Lower lobe of right lung (tissue), 2 donors: ENCODE results near the gene SLC16A5. TPM values are rescaled to one million over a fixed set of nuclear protein-coding genes. Genes with fewer than 3 reads are reported as not detected.

Source experiments
- ATAC-seq, 2 donors: fragments of 200-7000 bp; cut with Tn5 transposase; one replicate each; pipeline ENCODE4 v1.9.1; 2020 to 2022; ENCODE audit warnings: mild to moderate bottlenecking in 2 of 2, moderate library complexity in 2 of 2
- DNase-seq: peaks from one replicate; pipeline ENCODE4 v3.0.0-alpha.2; 2020
- H3K27ac ChIP-seq: fragments of 200-600 bp; one replicate; pipeline ENCODE4 v1.8.0; 2022
- H3K27me3 ChIP-seq: fragments of 200-600 bp; one replicate; pipeline ENCODE4 v1.8.0; 2022; ENCODE audit warnings: low read depth
- H3K36me3 ChIP-seq: fragments of 200-600 bp; one replicate; pipeline ENCODE4 v1.8.0; 2022; ENCODE audit warnings: mild to moderate bottlenecking
- H3K4me1 ChIP-seq: fragments of 200-600 bp; one replicate; pipeline ENCODE4 v1.8.0; 2022
- H3K4me3 ChIP-seq: fragments of 200-600 bp; one replicate; pipeline ENCODE4 v1.8.0; 2022; ENCODE audit warnings: mild to moderate bottlenecking
- H3K9me3 ChIP-seq: fragments of 200-600 bp; one replicate; pipeline ENCODE4 v1.8.0; 2022
- intact Hi-C: fragments of 100-400 bp; cut with DNase I; formaldehyde crosslinking; loops from one replicate; pipeline ENCODE4 v1.11.0; 2022
- total RNA-seq: library from RNA; stranded (reverse); fragmentation: NEBNext Ultra II Directional; extraction: Animal tissue kit (Norgen Biotek cat#: 25700); gene quantifications from one replicate; pipeline ENCODE4 v1.2.1, GENCODE V29; 2021
- TF ChIP-seq, protein P1 (sequence below): fragments of 200-600 bp; IDR thresholded peaks from one replicate; pipeline ENCODE4 v1.8.0; 2022; ENCODE audit warnings: antibody characterized with exemption, mild to moderate bottlenecking
- donor health status: DM: no; HTN: yes; CAD: no; lungs with severe emphysema.

The SLC16A5 gene
- total RNA-seq, 1 donor from 2014 or later = 32.3 TPM

DNA sequence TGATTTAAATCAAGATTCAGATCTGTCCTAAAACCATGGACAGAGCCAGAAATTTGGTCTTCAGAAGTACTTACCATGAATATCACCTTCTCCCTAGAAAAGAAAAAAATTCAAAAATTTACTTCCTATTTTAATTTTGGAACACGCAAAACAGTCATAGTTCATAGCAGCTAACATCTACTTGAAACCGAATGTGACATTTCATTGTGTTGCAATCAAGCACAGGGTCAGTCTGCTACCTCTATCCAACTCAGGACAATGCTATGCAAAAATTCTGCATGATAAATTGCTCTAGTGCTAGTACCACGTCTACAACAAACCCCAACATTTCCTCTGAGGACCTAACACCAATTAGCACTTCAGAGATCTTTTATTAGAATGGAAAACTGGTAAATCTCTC, 58.8 kb downstream of the SLC16A5 start:
- no peak overlapping the region for H3K4me3 ChIP-seq
- H3K27me3 ChIP-seq = no peaks in the 10 kb centered on the region
- H3K36me3 ChIP-seq = peaks cover 49% of the 10 kb centered on the region
- H3K4me1 ChIP-seq = no peaks in the 10 kb centered on the region
- no peaks in the 10 kb centered on the region for H3K9me3 ChIP-seq
- DNase-seq (no peak), ATAC-seq (peak; percentile 52 to 63)
- intact Hi-C loops = no loop called here
- H3K27ac ChIP-seq = peak overlapping the region; percentile 46
- TF ChIP-seq, protein P1, sequence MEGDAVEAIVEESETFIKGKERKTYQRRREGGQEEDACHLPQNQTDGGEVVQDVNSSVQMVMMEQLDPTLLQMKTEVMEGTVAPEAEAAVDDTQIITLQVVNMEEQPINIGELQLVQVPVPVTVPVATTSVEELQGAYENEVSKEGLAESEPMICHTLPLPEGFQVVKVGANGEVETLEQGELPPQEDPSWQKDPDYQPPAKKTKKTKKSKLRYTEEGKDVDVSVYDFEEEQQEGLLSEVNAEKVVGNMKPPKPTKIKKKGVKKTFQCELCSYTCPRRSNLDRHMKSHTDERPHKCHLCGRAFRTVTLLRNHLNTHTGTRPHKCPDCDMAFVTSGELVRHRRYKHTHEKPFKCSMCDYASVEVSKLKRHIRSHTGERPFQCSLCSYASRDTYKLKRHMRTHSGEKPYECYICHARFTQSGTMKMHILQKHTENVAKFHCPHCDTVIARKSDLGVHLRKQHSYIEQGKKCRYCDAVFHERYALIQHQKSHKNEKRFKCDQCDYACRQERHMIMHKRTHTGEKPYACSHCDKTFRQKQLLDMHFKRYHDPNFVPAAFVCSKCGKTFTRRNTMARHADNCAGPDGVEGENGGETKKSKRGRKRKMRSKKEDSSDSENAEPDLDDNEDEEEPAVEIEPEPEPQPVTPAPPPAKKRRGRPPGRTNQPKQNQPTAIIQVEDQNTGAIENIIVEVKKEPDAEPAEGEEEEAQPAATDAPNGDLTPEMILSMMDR = no peak

DNA sequence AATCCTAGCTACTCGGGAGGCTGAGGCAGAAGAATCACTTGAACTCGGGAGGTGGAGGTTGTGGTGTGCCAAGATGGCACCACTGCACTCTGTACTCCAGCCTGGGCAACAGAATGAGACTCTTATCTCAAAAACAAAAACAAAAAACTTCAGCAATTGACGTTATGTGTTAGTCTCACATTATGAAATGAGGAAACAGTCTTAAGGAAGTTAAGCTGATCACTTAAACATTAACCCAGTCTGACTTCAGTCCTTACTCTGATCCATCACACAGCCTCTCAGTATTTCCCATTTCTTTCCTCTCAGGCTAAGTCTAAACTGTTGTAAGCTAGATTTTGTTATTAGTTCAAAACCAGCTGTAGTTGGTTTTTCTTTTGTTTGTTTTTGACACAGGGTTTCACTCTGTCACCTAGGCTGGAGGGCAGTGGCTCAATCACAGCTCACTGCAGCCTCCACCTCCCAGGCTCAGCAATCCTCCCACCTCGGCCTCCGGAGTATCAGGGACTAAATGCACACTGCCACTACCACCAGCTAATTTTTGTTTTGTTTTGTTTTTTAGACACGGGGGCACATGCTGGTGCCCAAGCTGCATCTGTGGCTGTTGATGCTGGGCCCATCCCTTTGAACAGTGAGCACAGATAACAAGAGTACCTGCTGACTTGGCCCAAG, 60.3 kb downstream of the SLC16A5 start:
- H3K27me3 ChIP-seq = no peaks in the 10 kb centered on the region
- DNase-seq (no peak), ATAC-seq (peak; percentile 67 to 74)
- peak overlapping the region; percentile 53 for H3K27ac ChIP-seq
- no peaks in the 10 kb centered on the region for H3K9me3 ChIP-seq
- H3K4me1 ChIP-seq = peaks cover 6% of the 10 kb centered on the region
- intact Hi-C loops = no loop called here
- peaks cover 44% of the 10 kb centered on the region for H3K36me3 ChIP-seq
- H3K4me3 ChIP-seq = no peak overlapping the region
- TF ChIP-seq, protein P1 = no peak

DNA sequence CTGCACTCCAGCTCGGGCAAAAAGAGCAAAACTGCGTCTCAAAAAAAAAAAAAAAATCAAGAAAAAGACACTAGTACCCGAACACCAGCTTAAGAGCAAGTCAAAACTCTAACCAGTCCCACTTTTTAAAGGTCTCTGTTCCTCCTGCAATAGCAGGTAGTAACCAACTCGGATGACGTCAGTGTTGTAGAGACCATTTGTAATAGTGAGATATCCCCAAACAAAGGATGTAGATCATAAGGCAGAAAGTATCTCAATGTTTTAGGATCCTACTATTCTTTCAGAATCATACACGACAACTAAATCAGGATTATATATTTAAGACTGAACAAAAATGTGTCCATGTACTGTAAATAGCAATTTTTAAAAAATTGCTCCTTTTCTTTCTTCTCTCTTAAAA, 64.2 kb downstream of the SLC16A5 start:
- no peaks in the 10 kb centered on the region for H3K27me3 ChIP-seq

DNA sequence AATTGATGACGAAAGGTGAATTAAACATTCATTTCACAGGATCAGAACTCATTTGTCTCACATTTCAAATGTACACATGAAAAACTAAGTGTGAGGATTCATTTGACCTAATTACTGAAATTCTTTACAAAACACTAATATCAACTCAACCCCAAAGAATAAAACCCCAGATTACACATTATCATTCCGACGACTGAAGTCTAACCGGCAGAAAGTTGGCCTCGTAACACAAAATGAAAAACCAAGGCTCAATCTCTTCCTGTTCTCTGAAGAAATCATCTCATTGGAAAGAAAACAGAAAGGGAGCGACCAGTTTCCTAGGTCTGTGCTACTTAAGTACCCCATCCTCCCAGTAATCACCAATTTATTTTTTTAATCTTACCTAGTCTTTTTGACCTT, 64.8 kb downstream of the SLC16A5 start:
- H3K4me1 ChIP-seq = peaks cover 22% of the 10 kb centered on the region
- peaks cover 6% of the 10 kb centered on the region for H3K36me3 ChIP-seq
- H3K27ac ChIP-seq = no peak overlapping the region
- H3K9me3 ChIP-seq = no peaks in the 10 kb centered on the region
- DNase-seq (no peak), ATAC-seq (no peak)
- TF ChIP-seq, protein P1 = no peak
- intact Hi-C loops = no loop called here
- peak overlapping the region; percentile 86 for H3K4me3 ChIP-seq
- no peaks in the 10 kb centered on the region for H3K27me3 ChIP-seq

More for the DNA sequence above, 64.2 kb downstream of the SLC16A5 start:
- peaks cover 12% of the 10 kb centered on the region for H3K36me3 ChIP-seq
- H3K4me1 ChIP-seq = peaks cover 22% of the 10 kb centered on the region
- ATAC-seq (no peak), DNase-seq (no peak)
- no peak overlapping the region for H3K4me3 ChIP-seq
- TF ChIP-seq, protein P1 = no peak
- intact Hi-C loops = no loop called here
- H3K9me3 ChIP-seq = no peaks in the 10 kb centered on the region
- H3K27ac ChIP-seq = no peak overlapping the region

DNA sequence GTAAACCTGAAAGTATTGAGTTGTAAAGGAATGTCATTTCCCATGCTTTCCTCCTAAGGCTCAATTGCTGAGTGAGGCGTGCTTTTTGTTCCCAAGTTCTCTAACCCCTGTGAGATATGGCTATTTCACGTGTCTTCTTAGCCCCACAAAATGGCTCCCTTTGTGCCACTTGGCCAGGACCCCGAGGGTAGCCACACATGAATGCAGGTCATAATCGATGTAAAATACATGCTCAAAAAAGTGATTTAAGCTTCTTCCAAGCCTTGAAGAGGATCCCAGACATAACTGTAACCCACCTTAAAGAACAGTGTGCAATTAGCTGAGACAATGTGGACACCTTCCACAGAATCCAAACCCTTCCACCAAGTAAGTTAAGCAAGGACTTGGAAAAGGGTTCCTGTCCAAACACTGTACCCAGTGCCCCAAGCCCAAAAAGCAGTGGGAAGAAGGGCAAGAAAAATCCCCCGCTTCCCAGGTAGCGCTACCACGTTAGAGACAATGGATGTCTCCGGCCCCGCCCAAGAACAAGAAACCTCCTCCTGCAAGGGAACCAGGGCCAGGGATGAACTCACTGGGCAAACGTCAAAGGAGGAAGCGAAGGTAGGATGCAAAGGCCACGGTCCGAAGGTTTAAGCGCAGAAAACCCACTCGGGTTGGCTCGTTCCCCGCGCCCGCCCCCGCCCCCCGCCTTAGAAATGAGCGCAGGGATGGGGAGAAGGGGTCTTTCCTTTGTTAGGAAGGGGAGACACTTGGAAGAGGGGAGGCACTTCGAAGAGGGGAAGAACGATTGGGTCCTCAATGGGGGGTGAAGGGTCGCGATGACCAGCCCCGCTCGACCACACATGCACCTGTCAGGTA, 65.4 kb downstream of the SLC16A5 start:
- no peak for DNase-seq
- peak overlapping the region; percentile 86 for H3K4me3 ChIP-seq
- H3K36me3 ChIP-seq = peaks cover 2% of the 10 kb centered on the region
- H3K9me3 ChIP-seq = no peaks in the 10 kb centered on the region
- peak in 1 of 2 donors; percentile 26 for ATAC-seq
- peaks cover 22% of the 10 kb centered on the region for H3K4me1 ChIP-seq
- H3K27ac ChIP-seq = peak overlapping the region; percentile 90
- TF ChIP-seq, protein P1 = no peak
- H3K27me3 ChIP-seq = no peaks in the 10 kb centered on the region
- intact Hi-C loops = no loop called here
